Stimulated activated CD8-positive, alpha-beta memory T cell treated with anti-CD3 and anti-CD28 coated beads, Interleukin-4, amount 100 ng/mL, for 4 hours (primary cell): ENCODE data around the gene VSTM2A.
"Not testable (repeated sequence)": the region's sequence is repeated elsewhere in the genome, so short reads cannot be mapped to it uniquely, and the experiment has no call there.

Experiments used
- DNase-seq, 2 donors: peaks; one replicate each; pipeline ENCODE4 v3.0.0-alpha.2; 2020; ENCODE audit warnings: low read depth in 2 of 2, low spot score in 1 of 2

VSTM2A gene

GRCh38 chr7:54541669-54542625 lies at the start of gene VSTM2A:
TSS of gene VSTM2A (plus strand) at chr7:54542375. CDS start at chr7:54542731, 356 bp downstream.
- DNase-seq = no peak

DNA sequence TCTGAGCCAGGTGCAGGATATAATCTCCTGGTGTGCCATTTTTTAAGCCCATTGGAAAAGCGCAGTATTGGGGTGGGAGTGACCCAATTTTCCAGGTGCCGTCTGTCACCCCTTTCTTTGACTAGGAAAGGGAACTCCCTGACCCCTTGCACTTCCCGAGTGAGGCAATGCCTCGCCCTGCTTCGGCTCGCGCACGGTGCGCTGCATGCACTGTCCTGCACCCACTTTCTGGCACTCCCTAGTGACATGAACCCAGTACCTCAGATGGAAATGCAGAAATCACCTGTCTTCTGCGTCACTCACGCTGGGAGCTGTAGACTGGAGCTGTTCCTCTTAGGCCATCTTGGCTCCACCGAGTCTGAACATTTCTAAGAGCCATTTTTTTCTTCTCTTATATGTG lies 37.6 kb upstream of the VSTM2A start:
- DNase-seq = not testable (repeated sequence)

- DNase-seq = no peak
Measured at GRCh38 chr7:54529568-54529967, 12.6 kb upstream of the VSTM2A start.

DNA sequence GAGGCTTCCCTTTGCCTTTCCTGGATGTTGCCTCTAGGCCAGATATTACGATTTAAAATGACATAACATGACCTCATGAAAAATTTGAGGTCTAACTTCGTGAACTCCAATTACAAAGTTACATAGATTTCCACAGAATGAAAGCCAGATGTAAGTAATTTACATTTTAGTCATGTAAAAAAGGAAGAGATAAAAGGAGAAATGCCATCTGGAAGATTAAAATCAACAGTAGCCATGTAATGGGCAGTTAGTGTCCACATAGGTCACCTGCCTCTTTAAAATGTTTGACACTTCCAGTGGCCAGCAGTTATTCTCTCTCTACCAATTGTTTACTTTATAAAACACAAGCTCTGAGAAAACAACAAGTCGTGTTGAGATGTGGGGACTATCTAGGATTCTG lies 4.1 kb upstream of the VSTM2A start:
- no peak for DNase-seq

GRCh38 chr7:54543051-54543488 lies 895 bp downstream of the VSTM2A start:
- no peak for DNase-seq

GRCh38 chr7:54544149-54544526 lies 2.0 kb downstream of the VSTM2A start:
- no peak for DNase-seq

DNA sequence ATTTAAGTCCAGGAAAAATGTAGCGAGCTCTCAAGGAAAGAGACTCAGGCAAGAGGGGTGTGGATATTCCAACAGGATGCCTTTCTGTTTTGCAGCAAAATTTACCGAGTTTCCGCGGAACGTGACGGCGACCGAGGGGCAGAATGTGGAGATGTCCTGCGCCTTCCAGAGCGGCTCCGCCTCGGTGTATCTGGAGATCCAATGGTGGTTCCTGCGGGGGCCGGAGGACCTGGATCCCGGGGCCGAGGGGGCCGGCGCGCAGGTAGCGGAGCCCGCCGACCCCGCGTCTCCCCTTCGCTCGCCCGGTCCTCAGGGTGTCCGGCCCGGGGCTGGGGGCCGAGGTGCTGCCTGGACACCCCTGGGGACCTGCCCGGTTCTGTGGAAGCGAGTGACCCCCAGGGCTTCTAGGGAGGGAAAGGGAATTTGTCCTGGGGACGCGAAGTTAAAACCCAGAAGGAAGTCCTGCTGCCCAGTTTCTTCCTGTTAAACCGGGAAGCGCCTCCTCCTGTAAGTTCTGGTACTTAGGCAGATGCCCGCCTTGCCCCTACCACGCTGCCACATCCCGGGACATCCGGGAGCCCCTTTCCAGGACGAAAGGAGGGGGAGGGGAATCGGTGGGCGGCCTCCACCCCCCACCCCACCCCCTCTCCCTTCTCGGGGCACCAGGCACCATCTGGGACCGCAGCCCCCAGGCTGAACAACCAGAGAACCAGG lies 2.5 kb downstream of the VSTM2A start:
- DNase-seq = no peak

GRCh38 chr7:54545241-54545563 lies 3.0 kb downstream of the VSTM2A start:
- no peak for DNase-seq

- DNase-seq = no peak
Measured at GRCh38 chr7:54546081-54546985, 4.2 kb downstream of the VSTM2A start.

DNA sequence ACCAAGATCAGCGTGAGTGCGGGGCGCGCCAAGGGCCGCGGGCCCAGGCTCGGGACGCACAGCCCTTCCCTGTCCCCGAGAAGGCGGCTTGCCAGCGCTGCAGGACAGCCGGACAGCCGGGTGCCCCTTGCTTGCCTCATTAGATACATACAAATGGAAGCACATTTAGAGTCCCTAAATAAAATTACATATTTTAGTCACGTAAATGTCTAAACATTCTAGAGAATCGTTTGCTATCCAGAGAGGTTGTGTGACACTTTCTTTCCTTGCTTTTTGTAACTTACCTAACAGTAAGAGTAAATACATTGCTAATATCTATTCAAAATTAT lies 4.8 kb downstream of the VSTM2A start:
- no peak for DNase-seq

GRCh38 chr7:54550471-54550870 lies 8.3 kb downstream of the VSTM2A start:
- DNase-seq = no peak

DNA sequence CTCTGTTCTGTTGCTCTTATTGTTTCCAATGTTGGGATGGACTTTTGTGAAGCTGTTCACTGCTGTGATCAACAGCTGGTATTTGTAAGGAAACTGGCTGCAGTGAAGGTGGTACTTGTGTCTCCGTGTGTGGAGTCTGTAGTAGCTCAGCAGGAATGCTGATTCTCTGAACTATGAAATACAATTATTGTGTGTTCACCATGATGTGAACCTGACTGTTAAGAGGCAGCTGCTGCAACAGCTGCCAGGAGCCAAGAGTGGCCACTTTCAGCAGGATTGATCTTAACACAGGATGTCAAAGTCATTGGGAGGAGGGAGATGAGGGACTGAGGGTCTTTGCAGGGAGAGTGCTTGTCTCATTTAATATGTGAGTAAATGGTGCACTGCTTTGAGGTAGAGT lies 13.9 kb downstream of the VSTM2A start:
- no peak for DNase-seq

- DNase-seq = no peak
Measured at GRCh38 chr7:54559401-54559800, 17.2 kb downstream of the VSTM2A start.

DNA sequence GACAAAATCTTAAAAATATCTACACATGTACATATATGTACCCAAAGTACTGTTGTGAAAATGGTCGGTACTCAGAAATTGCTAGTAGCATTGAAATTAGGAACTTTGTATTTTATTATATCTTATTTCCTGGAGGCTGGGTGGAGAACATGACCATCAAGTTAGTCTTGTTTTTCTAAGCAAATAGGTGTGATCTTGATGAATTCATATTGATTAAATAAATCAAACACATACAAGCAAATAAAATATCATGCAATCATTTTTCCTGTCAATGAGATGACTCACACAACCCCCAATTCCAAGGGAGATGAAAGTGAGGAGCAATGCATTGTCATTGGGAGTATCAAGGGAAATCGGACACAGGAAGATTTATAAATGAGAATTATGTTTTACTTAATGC lies 18.0 kb downstream of the VSTM2A start:
- DNase-seq = no peak

DNA sequence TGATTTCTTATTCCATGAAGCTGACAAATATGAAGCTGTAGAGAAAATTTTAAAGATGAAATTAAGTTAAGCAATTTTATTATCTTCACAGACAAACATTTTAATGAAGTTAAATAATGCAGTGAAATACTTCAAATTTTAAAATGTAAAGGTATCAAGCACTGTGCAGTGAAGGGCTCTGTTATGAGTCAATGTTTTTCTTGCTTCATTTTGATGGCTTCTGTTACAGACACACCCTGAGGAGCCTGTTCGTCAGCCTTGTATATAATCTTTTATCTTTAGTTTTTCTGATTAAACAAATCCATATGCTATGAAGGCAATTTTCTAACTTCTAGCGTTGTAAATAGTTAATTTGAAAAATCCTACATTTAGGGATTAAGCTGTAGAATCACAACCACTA lies 18.5 kb downstream of the VSTM2A start:
- DNase-seq = no peak

GRCh38 chr7:54563329-54563916 lies 21.2 kb downstream of the VSTM2A start:
- DNase-seq = no peak

DNA sequence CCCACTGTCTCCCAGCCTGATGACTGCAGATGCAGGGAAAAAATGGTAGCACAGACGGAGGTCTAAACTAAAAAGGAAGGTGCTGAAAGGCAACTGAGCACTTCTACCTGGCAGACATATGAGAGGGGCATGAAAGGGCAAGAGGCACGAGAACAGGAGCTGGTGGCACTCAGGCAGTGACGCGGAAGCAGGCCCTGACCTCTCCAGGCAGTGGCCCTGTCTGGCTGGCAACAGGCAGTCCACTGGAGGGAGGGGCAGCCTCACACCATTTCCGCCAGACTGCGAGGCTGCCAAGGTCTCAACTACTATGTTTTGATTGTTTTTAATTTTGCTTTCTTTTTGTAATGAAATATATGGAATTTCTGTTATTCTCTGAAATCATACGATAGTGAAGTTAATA lies 23.3 kb downstream of the VSTM2A start:
- no peak for DNase-seq

DNA sequence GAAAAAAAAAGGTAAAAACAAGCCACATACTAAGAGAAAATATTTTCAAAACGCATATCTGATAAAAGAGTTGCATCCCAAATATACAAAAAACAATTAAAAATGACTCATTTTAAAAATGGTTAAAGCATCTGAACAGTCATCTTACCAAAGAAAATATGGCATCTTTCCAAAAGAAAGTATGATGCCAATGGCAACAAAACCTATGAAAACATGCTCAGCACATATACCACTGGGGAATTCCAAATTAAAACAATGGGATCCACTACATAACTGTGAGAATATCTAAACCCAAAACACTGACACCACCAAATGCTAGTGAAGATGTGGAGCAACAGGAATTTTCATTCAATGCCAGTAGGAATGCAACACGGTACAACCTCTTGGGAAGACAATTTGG lies 39.3 kb downstream of the VSTM2A start:
- no peak for DNase-seq

DNA sequence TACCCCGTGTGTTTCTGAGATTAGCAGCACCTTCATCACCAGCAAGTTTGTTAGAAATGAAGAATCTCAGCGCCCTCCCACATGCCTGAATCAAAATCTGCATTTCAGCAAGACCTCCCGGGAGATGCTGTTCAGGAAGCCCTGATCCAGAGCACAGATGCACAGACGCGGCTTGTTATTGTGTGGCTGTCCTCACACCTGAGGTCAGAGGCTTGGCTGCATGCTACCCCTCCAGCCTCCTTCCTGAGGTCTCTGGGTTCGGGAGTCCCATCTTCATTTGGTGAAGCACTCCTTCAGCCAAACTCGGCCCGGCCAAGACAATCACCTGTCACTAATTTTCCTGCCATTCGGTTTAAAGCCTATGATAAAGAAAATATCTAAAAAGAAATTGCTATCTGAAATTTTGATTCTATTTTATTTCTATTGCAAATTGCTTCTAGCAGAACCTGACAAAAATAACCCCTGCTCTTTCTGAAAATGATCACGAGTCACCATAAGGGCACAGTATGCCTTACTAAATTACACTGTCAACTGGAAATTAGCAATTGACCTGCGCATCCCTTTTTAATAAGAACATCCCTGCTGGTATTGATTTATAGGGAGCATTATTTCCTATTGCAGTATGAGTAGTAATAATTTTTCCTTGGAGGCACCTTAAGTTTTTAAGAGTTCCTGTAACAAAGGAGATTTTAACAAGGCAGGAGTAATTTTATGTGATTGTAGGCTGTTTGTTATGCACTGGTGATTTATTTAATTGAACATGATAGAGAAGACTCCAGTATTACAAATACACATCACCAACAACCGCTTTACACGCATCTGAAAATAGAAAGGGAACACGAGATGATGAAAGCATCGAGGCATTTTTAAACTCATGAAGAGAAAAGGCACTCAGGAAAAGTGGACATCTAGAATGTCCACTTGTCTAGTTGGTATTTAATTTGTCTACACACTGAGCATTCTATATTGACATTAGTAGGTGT lies 49.5 kb downstream of the VSTM2A start:
- DNase-seq = no peak

GRCh38 chr7:54596747-54597146 lies 54.6 kb downstream of the VSTM2A start:
- DNase-seq = no peak
